HepG2 (cell line): ENCODE measurements around the gene SARS2.

ENCODE experiments used
- CTCF ChIP-seq: sonication (generic); formaldehyde crosslinking; IDR thresholded peaks from 2 replicates; pipeline ENCODE4 v1.5.0; 2020; ENCODE audit warnings: mild to moderate bottlenecking, missing genetic modification reagents, moderate library complexity
- EZH2 ChIP-seq: conservative IDR thresholded peaks from 2 replicates; pipeline ENCODE4 v1.6.1; 2012; ENCODE audit warnings: mild to moderate bottlenecking, low read depth, low read length, moderate library complexity
- SMAD1 ChIP-seq: sonication (generic); formaldehyde crosslinking; IDR thresholded peaks from 2 replicates; pipeline ENCODE4 v1.4.0; 2020; ENCODE audit warnings: missing genetic modification reagents, low read depth, mild to moderate bottlenecking, borderline replicate concordance
- U2AF1 ChIP-seq: fragments of 200-400 bp; formaldehyde crosslinking; optimal IDR thresholded peaks from 2 replicates; pipeline ENCODE3; 2017; ENCODE audit warnings: mild to moderate bottlenecking, low read depth, low read length
- ZBTB34 ChIP-seq: sonication (generic); formaldehyde crosslinking; IDR thresholded peaks from 2 replicates; pipeline ENCODE4 v1.8.0; 2022; ENCODE audit warnings: mild to moderate bottlenecking, missing genetic modification reagents
- TF ChIP-seq, protein P1 (sequence below): sonication (generic); formaldehyde crosslinking; IDR thresholded peaks from 2 replicates; pipeline ENCODE4 v1.4.0; 2020; ENCODE audit warnings: low read depth, mild to moderate bottlenecking, missing genetic modification reagents

DNA sequence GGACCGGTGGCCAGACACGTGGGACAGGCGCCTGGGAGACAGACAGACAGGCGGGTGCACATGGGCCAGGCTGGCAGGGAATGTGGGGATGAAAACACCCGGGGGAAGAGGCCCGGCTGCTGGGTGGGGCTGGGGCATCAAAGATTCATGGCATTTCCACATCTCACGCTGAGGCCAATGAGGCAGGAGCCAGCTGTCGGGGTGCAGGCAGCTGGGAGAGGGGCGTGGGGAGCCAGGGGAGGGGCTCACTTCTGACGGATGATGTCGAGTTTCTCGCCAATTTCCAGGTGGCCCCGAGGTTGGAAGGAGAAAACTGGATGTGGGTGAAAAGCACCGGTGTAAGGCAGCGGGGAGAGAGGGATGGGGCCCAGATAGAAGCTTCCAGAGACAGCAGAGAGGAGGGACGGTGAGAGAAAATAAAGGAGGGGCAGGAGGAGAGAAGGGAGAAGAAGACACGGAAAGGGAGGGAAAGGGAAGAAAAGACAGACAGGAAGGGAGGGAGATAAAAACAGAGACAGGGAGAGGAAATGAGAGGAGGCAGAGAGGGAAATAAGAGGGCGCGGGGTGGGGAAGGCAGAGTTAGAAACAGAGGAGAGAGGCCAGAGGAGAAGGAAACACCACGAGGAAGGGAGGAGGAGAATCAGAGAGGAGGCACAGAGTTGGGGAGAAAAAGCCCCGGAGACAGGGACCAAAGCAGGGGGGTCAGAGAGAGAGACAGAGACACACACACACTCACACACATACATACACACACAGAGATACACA, 10.5 kb downstream of the SARS2 start:
- TF ChIP-seq, protein P1, sequence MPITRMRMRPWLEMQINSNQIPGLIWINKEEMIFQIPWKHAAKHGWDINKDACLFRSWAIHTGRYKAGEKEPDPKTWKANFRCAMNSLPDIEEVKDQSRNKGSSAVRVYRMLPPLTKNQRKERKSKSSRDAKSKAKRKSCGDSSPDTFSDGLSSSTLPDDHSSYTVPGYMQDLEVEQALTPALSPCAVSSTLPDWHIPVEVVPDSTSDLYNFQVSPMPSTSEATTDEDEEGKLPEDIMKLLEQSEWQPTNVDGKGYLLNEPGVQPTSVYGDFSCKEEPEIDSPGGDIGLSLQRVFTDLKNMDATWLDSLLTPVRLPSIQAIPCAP (CRISPR knock-in tag) = no peak
- TF ChIP-seq SMAD1 (CRISPR knock-in tag) = no peak
- no peak for TF ChIP-seq U2AF1
- no peak for TF ChIP-seq ZBTB34 (CRISPR knock-in tag)
- no peak for TF ChIP-seq EZH2
- no peak for TF ChIP-seq CTCF (CRISPR knock-in tag)
